NT2/D1 (cell line): ENCODE measurements around the gene MSTN.
A peak's percentile ranks its signal among the peaks of the same experiment; 100 is the strongest.

ENCODE experiments used
- DNase-seq: peaks from one replicate; pipeline ENCODE4 v3.0.0-alpha.2; 2011; ENCODE audit warnings: low read depth, low spot score
- H3K27me3 ChIP-seq: 2 replicates; pipeline ENCODE4 v1.6.0; 2011; ENCODE audit warnings: mild to moderate bottlenecking; ENCODE audit not compliant: insufficient read length, insufficient read depth
- H3K36me3 ChIP-seq: 2 replicates; pipeline ENCODE4 v1.6.1; 2011; ENCODE audit warnings: mild to moderate bottlenecking, low read length, mixed read lengths; ENCODE audit not compliant: insufficient read depth, insufficient read length
- H3K4me1 ChIP-seq: 2 replicates; pipeline ENCODE4 v1.5.1; 2011; ENCODE audit not compliant: insufficient read depth, insufficient read length
- H3K4me3 ChIP-seq: 2 replicates; pipeline ENCODE4 v1.5.1; 2011; ENCODE audit warnings: low read depth; ENCODE audit not compliant: insufficient read length
- H3K9ac ChIP-seq: 2 replicates; pipeline ENCODE4 v1.6.0; 2011; ENCODE audit warnings: low read depth; ENCODE audit not compliant: insufficient read length
- H3K9me3 ChIP-seq: 2 replicates; pipeline ENCODE4 v1.5.1; 2011; ENCODE audit warnings: mild to moderate bottlenecking, low read length; ENCODE audit not compliant: insufficient read depth
- SUZ12 ChIP-seq: IDR thresholded peaks from 2 replicates; pipeline ENCODE4 v1.6.1; 2011; ENCODE audit not compliant: insufficient read length, insufficient read depth; ENCODE audit errors: extremely low read depth
- YY1 ChIP-seq: IDR thresholded peaks from 2 replicates; pipeline ENCODE4 v1.6.1; 2011; ENCODE audit not compliant: insufficient read length, insufficient read depth
- ZNF274 ChIP-seq: IDR thresholded peaks from 2 replicates; pipeline ENCODE4 v1.6.1; 2011; ENCODE audit warnings: mild to moderate bottlenecking, low read depth, low read length

Gene MSTN

GRCh38 chr2:190084704-190085103 is 22.2 kb upstream of the MSTN start:
- Histone ChIP-seq H3K9me3 (no peaks in the 10 kb centered on the region), H3K27me3 (no peaks in the 10 kb centered on the region), H3K9ac (no peak overlapping the region), H3K4me3 (no peak overlapping the region), H3K4me1 (no peaks in the 10 kb centered on the region), H3K36me3 (no peaks in the 10 kb centered on the region)
- TF ChIP-seq ZNF274 (no peak), SUZ12 (no peak), YY1 (no peak)
- no peak for DNase-seq

GRCh38 chr2:190082118-190082517 is 19.6 kb upstream of the MSTN start:
- H3K4me3 ChIP-seq: no peak overlapping the region
- no peaks in the 10 kb centered on the region for H3K4me1 ChIP-seq
- H3K9ac ChIP-seq: no peak overlapping the region
- no peak for TF ChIP-seq YY1
- TF ChIP-seq SUZ12: no peak
- TF ChIP-seq ZNF274: no peak
- no peaks in the 10 kb centered on the region for H3K9me3 ChIP-seq
- H3K36me3 ChIP-seq: no peaks in the 10 kb centered on the region
- DNase-seq: no peak
- H3K27me3 ChIP-seq: no peaks in the 10 kb centered on the region

- Histone ChIP-seq H3K4me3 (no peak overlapping the region), H3K4me1 (no peaks in the 10 kb centered on the region), H3K27me3 (no peaks in the 10 kb centered on the region), H3K36me3 (no peaks in the 10 kb centered on the region), H3K9ac (no peak overlapping the region), H3K9me3 (no peaks in the 10 kb centered on the region)
- TF ChIP-seq SUZ12 (no peak), ZNF274 (no peak), YY1 (no peak)
- no peak for DNase-seq
Observed at GRCh38 chr2:190080527-190081049, 18.1 kb upstream of the MSTN start.

GRCh38 chr2:190079160-190079559 is 16.6 kb upstream of the MSTN start:
- no peaks in the 10 kb centered on the region for H3K9me3 ChIP-seq
- H3K36me3 ChIP-seq: no peaks in the 10 kb centered on the region
- no peaks in the 10 kb centered on the region for H3K4me1 ChIP-seq
- no peaks in the 10 kb centered on the region for H3K27me3 ChIP-seq
- no peak for DNase-seq
- no peak overlapping the region for H3K4me3 ChIP-seq
- no peak overlapping the region for H3K9ac ChIP-seq
- no peak for TF ChIP-seq YY1

GRCh38 chr2:190075623-190076022 is 13.1 kb upstream of the MSTN start:
- H3K4me1 ChIP-seq: no peaks in the 10 kb centered on the region
- H3K9ac ChIP-seq: no peak overlapping the region
- H3K9me3 ChIP-seq: no peaks in the 10 kb centered on the region
- TF ChIP-seq YY1 (no peak), SUZ12 (no peak), ZNF274 (no peak)
- H3K4me3 ChIP-seq: no peak overlapping the region
- no peaks in the 10 kb centered on the region for H3K27me3 ChIP-seq
- DNase-seq: no peak
- no peaks in the 10 kb centered on the region for H3K36me3 ChIP-seq

GRCh38 chr2:190069936-190070696 is 7.6 kb upstream of the MSTN start:
- Histone ChIP-seq H3K4me1 (no peaks in the 10 kb centered on the region), H3K27me3 (no peaks in the 10 kb centered on the region), H3K4me3 (no peak overlapping the region), H3K9me3 (no peaks in the 10 kb centered on the region), H3K9ac (no peak overlapping the region), H3K36me3 (no peaks in the 10 kb centered on the region)
- TF ChIP-seq ZNF274 (no peak), YY1 (no peak), SUZ12 (no peak)
- DNase-seq: peak; percentile 33

- H3K36me3 ChIP-seq: no peaks in the 10 kb centered on the region
- no peaks in the 10 kb centered on the region for H3K4me1 ChIP-seq
- TF ChIP-seq SUZ12 (no peak), YY1 (no peak), ZNF274 (no peak)
- DNase-seq: no peak
- H3K9me3 ChIP-seq: no peaks in the 10 kb centered on the region
- H3K27me3 ChIP-seq: no peaks in the 10 kb centered on the region
- H3K4me3 ChIP-seq: no peak overlapping the region
- H3K9ac ChIP-seq: no peak overlapping the region
Observed at GRCh38 chr2:190068764-190069163, 6.2 kb upstream of the MSTN start.

GRCh38 chr2:190065839-190066238 is 3.3 kb upstream of the MSTN start:
- Histone ChIP-seq H3K9ac (no peak overlapping the region), H3K4me1 (no peaks in the 10 kb centered on the region), H3K4me3 (no peak overlapping the region), H3K36me3 (no peaks in the 10 kb centered on the region), H3K9me3 (no peaks in the 10 kb centered on the region), H3K27me3 (no peaks in the 10 kb centered on the region)
- no peak for DNase-seq
- TF ChIP-seq SUZ12: no peak
- no peak for TF ChIP-seq YY1
- no peak for TF ChIP-seq ZNF274
